Measurements from ENCODE around the gene TTLL11.

GRCh38 chr9:121841771-121842611, 251.1 kb downstream of the TTLL11 start:
- no peak for TF ChIP-seq POLR2A (IDR thresholded peaks at IDR 0.05)
- TF ChIP-seq CTCF (IDR thresholded peaks at IDR 0.05): no peak
- TF ChIP-seq POLR2AphosphoS5 (IDR thresholded peaks at IDR 0.05): no peak
- no peak for TF ChIP-seq EP300 (IDR thresholded peaks at IDR 0.05)

Measured in suprapubic skin (tissue), 4 donors.